Spleen (tissue), 7 donors: ENCODE data around the gene CCDC180.

Experiments used
- POLR2A ChIP-seq, 3 donors: fragments of 450-650 bp; IDR thresholded peaks; one replicate each; pipeline ENCODE4 v1.5.1; 2017; ENCODE audit warnings: antibody characterized with exemption in 3 of 3, mild to moderate bottlenecking in 1 of 3
- TF ChIP-seq, protein P1 (sequence below), 11 experiments: fragments of 200-600 bp in 7 of 11; fragments of 450-650 bp in 4 of 11; sonication (generic) in 4 of 11; IDR thresholded peaks in 8 of 11; conservative IDR thresholded peaks in 3 of 11; 1 replicate in 7 of 11; 2 replicates in 4 of 11; pipeline versions ENCODE4 v1.4.0 to v1.8.0; 2016 to 2021; ENCODE audit warnings: antibody characterized with exemption in 11 of 11, inconsistent platforms in 4 of 11, mild to moderate bottlenecking in 1 of 11
- donor health status: DM: no; HTN: no; CAD: no; lungs with moderate emphysema.
- donor health status: DM: no; HTN: no; CAD: no.
- donor health status: DM: no; HTN: no; CAD: no.

- TF ChIP-seq, protein P1, sequence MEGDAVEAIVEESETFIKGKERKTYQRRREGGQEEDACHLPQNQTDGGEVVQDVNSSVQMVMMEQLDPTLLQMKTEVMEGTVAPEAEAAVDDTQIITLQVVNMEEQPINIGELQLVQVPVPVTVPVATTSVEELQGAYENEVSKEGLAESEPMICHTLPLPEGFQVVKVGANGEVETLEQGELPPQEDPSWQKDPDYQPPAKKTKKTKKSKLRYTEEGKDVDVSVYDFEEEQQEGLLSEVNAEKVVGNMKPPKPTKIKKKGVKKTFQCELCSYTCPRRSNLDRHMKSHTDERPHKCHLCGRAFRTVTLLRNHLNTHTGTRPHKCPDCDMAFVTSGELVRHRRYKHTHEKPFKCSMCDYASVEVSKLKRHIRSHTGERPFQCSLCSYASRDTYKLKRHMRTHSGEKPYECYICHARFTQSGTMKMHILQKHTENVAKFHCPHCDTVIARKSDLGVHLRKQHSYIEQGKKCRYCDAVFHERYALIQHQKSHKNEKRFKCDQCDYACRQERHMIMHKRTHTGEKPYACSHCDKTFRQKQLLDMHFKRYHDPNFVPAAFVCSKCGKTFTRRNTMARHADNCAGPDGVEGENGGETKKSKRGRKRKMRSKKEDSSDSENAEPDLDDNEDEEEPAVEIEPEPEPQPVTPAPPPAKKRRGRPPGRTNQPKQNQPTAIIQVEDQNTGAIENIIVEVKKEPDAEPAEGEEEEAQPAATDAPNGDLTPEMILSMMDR (IDR thresholded peaks at IDR 0.05 in 8 of 11, conservative IDR thresholded peaks at IDR 0.05 in 3 of 11), result no peak
- TF ChIP-seq POLR2A (IDR thresholded peaks at IDR 0.05), result no peak
These were observed 31.1 kb upstream of the CCDC180 start for GRCh38 chr9:97276310-97276852.
